Right lobe of liver (tissue), 6 donors: Measurements from ENCODE around the gene KREMEN1. TPM values are rescaled to one million over a fixed set of nuclear protein-coding genes. Genes with fewer than 3 reads are reported as not detected.

Experiments used
- ATAC-seq, 4 donors: fragments of 200-7000 bp; cut with Tn5 transposase; one replicate each; pipeline ENCODE4 v1.9.1; 2020; ENCODE audit warnings: mild to moderate bottlenecking in 4 of 4, moderate library complexity in 4 of 4
- DNase-seq, 3 donors: peaks; one replicate each; pipeline ENCODE4 v3.0.0-alpha.2; 2020
- H3K27ac ChIP-seq, 3 donors: fragments of 200-600 bp; one replicate each; pipeline ENCODE4 v1.8.0; 2022
- H3K27me3 ChIP-seq, 2 donors: fragments of 200-600 bp; one replicate each; pipeline ENCODE4 v1.8.0; 2022
- H3K36me3 ChIP-seq, 4 donors: fragments of 200-600 bp; sonication (generic) in 1 of 4; one replicate each; pipeline versions ENCODE4 v1.5.1 to v1.8.0; 2017 to 2022; ENCODE audit warnings: control low read depth in 1 of 4
- H3K4me1 ChIP-seq, 4 donors: fragments of 200-600 bp; sonication (generic) in 1 of 4; one replicate each; pipeline versions ENCODE4 v1.5.1 to v1.8.0; 2017 to 2022; ENCODE audit warnings: control low read depth in 1 of 4
- H3K4me3 ChIP-seq, 3 donors: fragments of 200-600 bp; one replicate each; pipeline ENCODE4 v1.8.0; 2022
- H3K9me3 ChIP-seq, 4 donors: fragments of 200-600 bp; sonication (generic) in 1 of 4; one replicate each; pipeline versions ENCODE4 v1.5.1 to v1.8.0; 2017 to 2022; ENCODE audit warnings: control low read depth in 1 of 4
- POLR2A ChIP-seq: fragments of 450-650 bp; IDR thresholded peaks from one replicate; pipeline ENCODE4 v1.6.1; 2017; ENCODE audit warnings: antibody characterized with exemption, mild to moderate bottlenecking
- WGBS: methylation state at CpG from one replicate; pipeline ENCODE4 v1.1.6; 2018; ENCODE audit warnings: low coverage, low lambda C conversion rate; ENCODE audit not compliant: insufficient coverage; ENCODE audit errors: missing lambda C conversion rate; 5-methylcytosine and 5-hydroxymethylcytosine counted together
- intact Hi-C, 2 donors: fragments of 100-400 bp; cut with DNase I; formaldehyde crosslinking; loops; one replicate each; pipeline versions ENCODE4 v1.11.2 to v1.14.1; 2022
- total RNA-seq, 6 experiments: library from RNA; depleted of rRNA in 2 of 6; stranded (reverse); fragments of >200 nt in 2 of 6; fragmentation: NEBNext Ultra II Directional in 3 of 6; extraction: Animal tissue kit (Norgen Biotek cat#: 25700) in 3 of 6; gene quantifications; one replicate each; pipeline versions ENCODE4 v1.1.0 to v1.2.4, GENCODE V29; 2016 to 2023
- TF ChIP-seq, protein P1 (sequence below), 4 donors: fragments of 200-600 bp in 3 of 4; fragments of 450-650 bp in 1 of 4; IDR thresholded peaks; one replicate each; pipeline versions ENCODE4 v1.5.1 to v1.8.0; 2016 to 2022; ENCODE audit warnings: antibody characterized with exemption in 4 of 4, mild to moderate bottlenecking in 2 of 4
- donor health status: DM: no; HTN: yes; CAD: no.
- donor health status: DM: no; HTN: no; CAD: no.
- donor health status: DM: no; HTN: no; CAD: no.
- donor health status: DM: no; HTN: yes; CAD: no.
- donor health status: DM: no; HTN: yes; CAD: no.

The KREMEN1 gene
- total RNA-seq, 6 experiments from 2014 or later, result 1.7 to 6.7 (median 3.0) TPM

DNA sequence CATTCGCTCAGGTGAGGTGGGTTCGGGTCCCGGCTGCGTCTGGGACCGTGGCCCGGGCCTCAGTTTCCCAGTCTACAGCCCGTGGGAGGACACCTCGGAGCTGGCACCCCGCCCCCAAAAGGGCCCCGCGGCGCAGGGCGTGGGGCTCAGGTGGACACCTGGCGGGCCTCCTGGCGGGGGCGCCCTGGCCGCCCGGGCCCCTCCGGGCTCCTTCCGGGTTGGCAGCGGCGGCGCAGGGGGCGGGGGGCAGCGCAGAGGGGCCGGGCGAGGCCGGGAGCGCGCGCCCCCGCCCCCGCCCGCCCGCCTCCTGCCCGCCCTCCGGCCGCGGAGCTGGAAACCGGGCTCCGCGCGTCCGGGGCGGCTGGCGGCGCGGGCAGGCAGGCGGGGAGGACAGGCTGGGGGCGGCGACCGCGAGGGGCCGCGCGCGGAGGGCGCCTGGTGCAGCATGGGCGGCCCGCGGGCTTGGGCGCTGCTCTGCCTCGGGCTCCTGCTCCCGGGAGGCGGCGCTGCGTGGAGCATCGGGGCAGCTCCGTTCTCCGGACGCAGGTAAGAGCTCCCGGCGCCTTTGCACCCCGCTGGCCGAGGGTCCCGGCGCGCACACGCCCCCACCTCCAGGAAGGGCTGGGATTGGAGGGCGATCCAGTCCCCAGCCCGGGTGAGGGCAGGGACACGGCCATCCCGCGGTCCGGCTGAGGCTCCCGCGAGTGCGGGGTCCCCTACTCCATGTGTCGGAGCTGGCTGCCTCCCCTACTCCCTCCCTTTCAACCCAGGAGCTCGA, 132.9 kb downstream of the KREMEN1 start, which contains the start of gene EMID1:
Gene EMID1, plus strand, starts transcription at position 303 of the 778 bp plus-strand sequence. Its CDS starts 143 bp downstream, at position 446.
- Histone ChIP-seq H3K27ac (no peak within 1 kb of the TSS), H3K36me3 (no peaks in the 10 kb centered on the region), H3K4me1 (peaks cover 0 to 3% (median 0%) of the 10 kb centered on the region in 4 donors), H3K27me3 (no peaks in the 10 kb centered on the region), H3K9me3 (no peaks in the 10 kb centered on the region), H3K4me3 (peak within 1 kb of the TSS; percentile 50 to 53 (median 52))
- ATAC-seq (peak; percentile 53 to 64 (median 56)), DNase-seq (peak in 1 of 3 donors; percentile 62)
- TF ChIP-seq POLR2A, result no peak
- TF ChIP-seq, protein P1, sequence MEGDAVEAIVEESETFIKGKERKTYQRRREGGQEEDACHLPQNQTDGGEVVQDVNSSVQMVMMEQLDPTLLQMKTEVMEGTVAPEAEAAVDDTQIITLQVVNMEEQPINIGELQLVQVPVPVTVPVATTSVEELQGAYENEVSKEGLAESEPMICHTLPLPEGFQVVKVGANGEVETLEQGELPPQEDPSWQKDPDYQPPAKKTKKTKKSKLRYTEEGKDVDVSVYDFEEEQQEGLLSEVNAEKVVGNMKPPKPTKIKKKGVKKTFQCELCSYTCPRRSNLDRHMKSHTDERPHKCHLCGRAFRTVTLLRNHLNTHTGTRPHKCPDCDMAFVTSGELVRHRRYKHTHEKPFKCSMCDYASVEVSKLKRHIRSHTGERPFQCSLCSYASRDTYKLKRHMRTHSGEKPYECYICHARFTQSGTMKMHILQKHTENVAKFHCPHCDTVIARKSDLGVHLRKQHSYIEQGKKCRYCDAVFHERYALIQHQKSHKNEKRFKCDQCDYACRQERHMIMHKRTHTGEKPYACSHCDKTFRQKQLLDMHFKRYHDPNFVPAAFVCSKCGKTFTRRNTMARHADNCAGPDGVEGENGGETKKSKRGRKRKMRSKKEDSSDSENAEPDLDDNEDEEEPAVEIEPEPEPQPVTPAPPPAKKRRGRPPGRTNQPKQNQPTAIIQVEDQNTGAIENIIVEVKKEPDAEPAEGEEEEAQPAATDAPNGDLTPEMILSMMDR (IDR thresholded peaks at IDR 0.05), result peak in 3 of 4 donors; percentile 15 to 42 (median 16)
- intact Hi-C loops, result loop anchor here in 1 of 2 donors (5.0 kb wide), 1 partner anchor 37 kb away; no protein-coding TSS in a partner anchor
- 0% methylated on average over 8 of the region's 90 CpGs for WGBS

GRCh38 chr22:29206372-29207242, 133.8 kb downstream of the KREMEN1 start:
- Histone ChIP-seq H3K36me3 (no peaks in the 10 kb centered on the region), H3K27ac (no peak overlapping the region), H3K9me3 (no peaks in the 10 kb centered on the region), H3K4me3 (peak overlapping the region; percentile 50 to 53 (median 52)), H3K4me1 (peaks cover 0 to 3% (median 0%) of the 10 kb centered on the region in 4 donors), H3K27me3 (no peaks in the 10 kb centered on the region)
- no peak for ATAC-seq
- DNase-seq, result no peak
- WGBS, result 32% methylated on average over 11 of the region's 19 CpGs
- intact Hi-C loops, result loop anchor here in 1 of 2 donors (5.0 kb wide), 1 partner anchor 36 kb away; no protein-coding TSS in a partner anchor
- no peak for TF ChIP-seq POLR2A
- TF ChIP-seq, protein P1 (IDR thresholded peaks at IDR 0.05), result no peak

- Histone ChIP-seq H3K27me3 (no peaks in the 10 kb centered on the region), H3K4me1 (peaks cover 0 to 3% (median 0%) of the 10 kb centered on the region in 4 donors), H3K9me3 (no peaks in the 10 kb centered on the region), H3K36me3 (no peaks in the 10 kb centered on the region), H3K4me3 (no peak overlapping the region), H3K27ac (no peak overlapping the region)
- WGBS, result 93% methylated on average over 3 of the region's 5 CpGs
- intact Hi-C loops, result loop anchor here in 1 of 2 donors (5.0 kb wide), 1 partner anchor 35 kb away; no protein-coding TSS in a partner anchor
- ATAC-seq (no peak), DNase-seq (no peak)
- TF ChIP-seq, protein P1 (IDR thresholded peaks at IDR 0.05), result no peak
- no peak for TF ChIP-seq POLR2A
Measured at GRCh38 chr22:29207243-29207550, 134.4 kb downstream of the KREMEN1 start.

- no peak overlapping the region for H3K4me3 ChIP-seq
- H3K4me1 ChIP-seq, result peaks cover 0 to 3% (median 0%) of the 10 kb centered on the region in 4 donors
- no peaks in the 10 kb centered on the region for H3K27me3 ChIP-seq
- no peak for TF ChIP-seq POLR2A
- TF ChIP-seq, protein P1 (IDR thresholded peaks at IDR 0.05), result no peak
- no peaks in the 10 kb centered on the region for H3K36me3 ChIP-seq
- intact Hi-C loops, result loop anchor here in 1 of 2 donors (5.0 kb wide), 1 partner anchor 34 kb away; no protein-coding TSS in a partner anchor
- ATAC-seq (no peak), DNase-seq (no peak)
- WGBS, result 64% methylated on average over 6 of the region's 11 CpGs
- H3K27ac ChIP-seq, result no peak overlapping the region
- no peaks in the 10 kb centered on the region for H3K9me3 ChIP-seq
Measured at GRCh38 chr22:29207562-29208501, 135.0 kb downstream of the KREMEN1 start.
